ENCODE measurements around the gene CRYZL1. TPM values are rescaled to one million over a fixed set of nuclear protein-coding genes. Genes with fewer than 3 reads are reported as not detected.

Gene CRYZL1
- total RNA-seq, 4 donors from 2014 or later = 14.8 to 29.4 (median 24.4) TPM

DNA sequence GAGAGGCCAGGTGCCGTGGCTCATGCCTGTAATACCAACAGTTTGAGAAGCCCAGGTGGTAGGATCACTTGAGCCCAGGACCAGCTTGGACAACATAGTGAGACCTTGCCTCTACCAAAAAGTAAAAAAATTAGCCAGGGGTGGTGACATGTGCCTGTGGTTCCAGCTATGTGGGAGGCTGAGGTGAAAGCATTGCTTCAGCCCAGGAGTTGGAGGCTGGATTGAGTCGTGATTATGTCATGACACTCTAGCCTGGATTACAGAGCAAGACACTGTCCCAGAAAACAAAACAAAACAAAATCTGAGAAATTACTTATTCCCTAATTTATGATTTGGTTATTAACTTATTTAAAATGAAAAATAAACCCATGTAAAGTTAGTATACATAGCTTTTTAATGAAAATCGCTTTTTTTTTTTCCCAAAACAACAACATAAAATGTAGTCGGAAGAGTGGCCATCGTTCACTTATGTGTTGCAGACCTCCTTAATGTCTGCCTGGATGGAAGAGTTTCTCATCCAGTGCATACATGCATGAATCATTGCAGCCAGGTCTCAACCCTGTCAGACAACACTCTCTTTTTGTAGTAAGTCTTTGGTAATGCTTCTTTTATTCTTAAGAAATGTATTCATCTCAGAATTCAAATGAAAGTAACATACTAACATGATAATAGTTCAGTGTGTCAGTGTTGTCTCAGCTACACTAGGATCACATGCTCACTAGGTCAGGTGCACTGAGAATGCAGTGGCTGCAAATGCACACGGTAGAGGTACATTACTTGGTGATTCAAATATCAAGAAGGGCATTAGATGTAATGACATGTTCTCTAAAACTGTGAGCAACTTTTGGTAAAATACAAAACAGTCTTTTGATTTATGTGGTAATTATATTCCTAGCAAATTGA is 28.8 kb upstream of the CRYZL1 start:
- Histone ChIP-seq H3K4me1 (peaks cover 16 to 17% of the 10 kb centered on the region in 2 donors), H3K36me3 (no peaks in the 10 kb centered on the region), H3K4me3 (no peak overlapping the region), H3K27ac (no peak overlapping the region), H3K27me3 (no peaks in the 10 kb centered on the region), H3K9me3 (no peaks in the 10 kb centered on the region)
- DNase-seq = no peak
- no peak for ATAC-seq
- intact Hi-C loops (cut with DNase I; ENCODE audit: low total_unique reads) (no loop called here), in situ Hi-C loops (cut with MboI; ENCODE audit: low sequenced_read_pairs in 4 of 4) (loop anchor here in 1 of 4 donors (25.0 kb wide), 1 partner anchor 217 kb away; no protein-coding TSS in a partner anchor)
- TF ChIP-seq, protein P1, sequence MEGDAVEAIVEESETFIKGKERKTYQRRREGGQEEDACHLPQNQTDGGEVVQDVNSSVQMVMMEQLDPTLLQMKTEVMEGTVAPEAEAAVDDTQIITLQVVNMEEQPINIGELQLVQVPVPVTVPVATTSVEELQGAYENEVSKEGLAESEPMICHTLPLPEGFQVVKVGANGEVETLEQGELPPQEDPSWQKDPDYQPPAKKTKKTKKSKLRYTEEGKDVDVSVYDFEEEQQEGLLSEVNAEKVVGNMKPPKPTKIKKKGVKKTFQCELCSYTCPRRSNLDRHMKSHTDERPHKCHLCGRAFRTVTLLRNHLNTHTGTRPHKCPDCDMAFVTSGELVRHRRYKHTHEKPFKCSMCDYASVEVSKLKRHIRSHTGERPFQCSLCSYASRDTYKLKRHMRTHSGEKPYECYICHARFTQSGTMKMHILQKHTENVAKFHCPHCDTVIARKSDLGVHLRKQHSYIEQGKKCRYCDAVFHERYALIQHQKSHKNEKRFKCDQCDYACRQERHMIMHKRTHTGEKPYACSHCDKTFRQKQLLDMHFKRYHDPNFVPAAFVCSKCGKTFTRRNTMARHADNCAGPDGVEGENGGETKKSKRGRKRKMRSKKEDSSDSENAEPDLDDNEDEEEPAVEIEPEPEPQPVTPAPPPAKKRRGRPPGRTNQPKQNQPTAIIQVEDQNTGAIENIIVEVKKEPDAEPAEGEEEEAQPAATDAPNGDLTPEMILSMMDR (IDR thresholded peaks at IDR 0.05 in 4 of 5, conservative IDR thresholded peaks at IDR 0.05 in 1 of 5) = no peak
- no peak for TF ChIP-seq POLR2A (IDR thresholded peaks at IDR 0.05)

DNA sequence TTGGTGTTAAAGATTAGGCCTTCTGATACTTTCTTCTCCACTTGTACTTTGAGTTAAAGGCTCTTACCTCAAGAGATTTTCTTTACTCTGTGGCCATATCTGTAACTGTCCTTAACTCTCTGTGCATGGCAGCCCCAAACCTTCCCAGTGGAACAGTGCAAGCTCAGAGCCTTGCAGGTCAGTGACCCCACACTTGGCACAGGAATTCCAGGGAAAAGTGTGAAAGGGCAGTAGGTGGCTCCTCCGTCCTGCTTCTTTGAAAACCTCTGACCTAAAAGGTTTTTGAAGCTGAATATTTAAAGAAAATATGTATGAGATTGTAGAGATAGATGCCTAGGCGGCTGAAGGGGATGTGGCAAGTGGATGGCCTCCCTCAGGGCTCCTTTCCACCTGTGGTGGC is 27.1 kb upstream of the CRYZL1 start:
- in situ Hi-C loops (cut with MboI; ENCODE audit: low sequenced_read_pairs in 4 of 4) = loop anchor here in 1 of 4 donors (25.0 kb wide), 1 partner anchor 219 kb away; no protein-coding TSS in a partner anchor
- H3K9me3 ChIP-seq = no peaks in the 10 kb centered on the region
- ATAC-seq = no peak
- H3K4me3 ChIP-seq = no peak overlapping the region
- intact Hi-C loops (cut with DNase I; ENCODE audit: low total_unique reads) = no loop called here
- no peak for DNase-seq
- no peaks in the 10 kb centered on the region for H3K36me3 ChIP-seq
- H3K27me3 ChIP-seq = no peaks in the 10 kb centered on the region
- peaks cover 11% of the 10 kb centered on the region in 2 donors for H3K4me1 ChIP-seq
- TF ChIP-seq POLR2A (IDR thresholded peaks at IDR 0.05) = no peak
- TF ChIP-seq, protein P1 (IDR thresholded peaks at IDR 0.05 in 4 of 5, conservative IDR thresholded peaks at IDR 0.05 in 1 of 5) = no peak
- H3K27ac ChIP-seq = no peak overlapping the region

DNA sequence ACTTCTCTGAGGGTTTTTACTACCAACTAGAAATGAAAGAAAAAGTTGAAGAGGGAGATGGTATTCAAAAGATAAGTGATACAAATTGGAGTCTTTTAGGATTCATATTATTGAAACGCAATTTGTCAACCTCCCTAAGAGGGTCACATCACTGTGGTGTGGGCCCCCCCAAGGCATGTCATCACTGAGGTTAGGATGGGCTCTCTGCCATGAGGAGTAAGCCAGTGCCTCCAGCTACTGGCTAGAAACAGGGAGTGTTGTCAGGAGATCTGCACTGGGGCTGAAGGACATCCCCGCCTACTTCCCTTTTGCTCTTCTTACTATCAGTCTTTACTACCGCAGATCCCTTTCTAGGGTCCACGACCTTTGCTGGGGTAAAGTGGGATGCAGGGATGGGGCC is 26.6 kb upstream of the CRYZL1 start:
- ATAC-seq = no peak
- no peak overlapping the region for H3K4me3 ChIP-seq
- intact Hi-C loops (cut with DNase I; ENCODE audit: low total_unique reads) (no loop called here), in situ Hi-C loops (cut with MboI; ENCODE audit: low sequenced_read_pairs in 4 of 4) (loop anchor here in 1 of 4 donors (25.0 kb wide), 1 partner anchor 219 kb away; no protein-coding TSS in a partner anchor)
- TF ChIP-seq POLR2A (IDR thresholded peaks at IDR 0.05) = no peak
- TF ChIP-seq, protein P1 (IDR thresholded peaks at IDR 0.05 in 4 of 5, conservative IDR thresholded peaks at IDR 0.05 in 1 of 5) = no peak
- H3K4me1 ChIP-seq = peaks cover 11% of the 10 kb centered on the region in 2 donors
- DNase-seq = no peak
- no peak overlapping the region for H3K27ac ChIP-seq
- no peaks in the 10 kb centered on the region for H3K36me3 ChIP-seq
- H3K9me3 ChIP-seq = no peaks in the 10 kb centered on the region
- H3K27me3 ChIP-seq = no peaks in the 10 kb centered on the region

DNA sequence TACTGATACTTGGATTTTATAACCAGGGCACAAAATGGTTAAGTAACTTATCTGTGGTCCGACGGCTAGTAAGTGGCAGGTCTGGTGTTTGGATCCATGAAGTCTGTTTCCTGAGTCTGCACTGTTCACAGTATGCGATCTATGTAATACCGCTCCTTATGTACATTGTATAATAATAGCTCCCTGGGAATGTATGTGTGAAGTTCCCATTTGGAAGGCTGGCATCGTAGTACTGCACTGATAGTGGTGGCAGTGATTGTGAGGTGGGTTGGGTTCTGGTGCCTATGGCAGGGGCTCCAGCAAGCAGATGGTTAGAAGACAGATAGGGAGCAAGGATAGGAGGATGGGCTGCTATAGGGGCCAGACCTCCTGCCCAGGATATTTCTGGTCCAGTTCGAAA is 26.1 kb upstream of the CRYZL1 start:
- ATAC-seq (no peak), DNase-seq (no peak)
- H3K9me3 ChIP-seq = no peaks in the 10 kb centered on the region
- H3K36me3 ChIP-seq = no peaks in the 10 kb centered on the region
- TF ChIP-seq, protein P1 (IDR thresholded peaks at IDR 0.05 in 4 of 5, conservative IDR thresholded peaks at IDR 0.05 in 1 of 5) = no peak
- TF ChIP-seq POLR2A (IDR thresholded peaks at IDR 0.05) = no peak
- intact Hi-C loops (cut with DNase I; ENCODE audit: low total_unique reads) = no loop called here
- peaks cover 8 to 11% of the 10 kb centered on the region in 2 donors for H3K4me1 ChIP-seq
- in situ Hi-C loops (cut with MboI; ENCODE audit: low sequenced_read_pairs in 4 of 4) = loop anchor here in 1 of 4 donors (25.0 kb wide), 1 partner anchor 220 kb away; no protein-coding TSS in a partner anchor
- no peak overlapping the region for H3K27ac ChIP-seq
- no peaks in the 10 kb centered on the region for H3K27me3 ChIP-seq
- H3K4me3 ChIP-seq = no peak overlapping the region
